H1 (cell line): ENCODE results near the gene LGR4. TPM values are rescaled to one million over a fixed set of nuclear protein-coding genes. Genes with fewer than 3 reads are reported as not detected.

Source experiments
- BCL11A ChIP-seq, 2 experiments: IDR thresholded peaks; one replicate each; pipeline ENCODE4 v1.6.1; 2011; ENCODE audit warnings: low read depth in 2 of 2, low read length in 2 of 2, mild to moderate bottlenecking in 2 of 2
- BRCA1 ChIP-seq: IDR thresholded peaks from 2 replicates; pipeline ENCODE4 v1.6.1; 2012; ENCODE audit warnings: low read depth, low read length, improper control_type of control experiment
- SIRT6 ChIP-seq: IDR thresholded peaks from one replicate; pipeline ENCODE4 v1.7.1; 2012; ENCODE audit warnings: low read length, inconsistent platforms
- SP1 ChIP-seq: IDR thresholded peaks from 2 replicates; pipeline ENCODE4 v1.6.1; 2011; ENCODE audit warnings: low read depth, low read length
- polyA plus RNA-seq, 7 experiments: library from polyadenylated mRNA; depleted of rRNA in 3 of 7; stranded (reverse) in 5 of 7; unstranded in 2 of 7; fragments of >200 nt in 5 of 7; fragments of 200-250 nt in 2 of 7; gene quantifications; 1 replicate in 5 of 7; 2 replicates in 1 of 7; 4 replicates in 1 of 7; pipeline versions ENCODE4 v1.2.1 to v1.2.3, GENCODE V29; 2011 to 2013; ENCODE audit warnings: missing spikeins in 2 of 7, mixed read lengths in 2 of 7
- total RNA-seq: library from RNA; stranded (reverse); fragmentation: NEBNext Ultra II Directional; extraction: Animal tissue kit (Norgen Biotek cat#: 25700); gene quantifications from 2 replicates; pipeline ENCODE4 v1.2.1, GENCODE V29; 2021
- TF ChIP-seq, protein P1 (sequence below): fragments of 300-600 bp; sonication (generic); IDR thresholded peaks from 2 replicates; pipeline ENCODE4 v1.7.1; 2012; ENCODE audit warnings: low read length, moderate library complexity, mild to moderate bottlenecking, inconsistent platforms; ENCODE audit not compliant: insufficient replicate concordance
- TF ChIP-seq, protein P2 (sequence below), 3 experiments: IDR thresholded peaks; 1 replicate in 2 of 3; 2 replicates in 1 of 3; pipeline versions ENCODE4 v1.5.1 to v1.6.1; 2011; ENCODE audit warnings: low read length in 3 of 3, mild to moderate bottlenecking in 3 of 3, inconsistent platforms in 2 of 3, low read depth in 1 of 3, moderate library complexity in 1 of 3; ENCODE audit not compliant: insufficient read depth in 1 of 3; ENCODE audit errors: control extremely low read depth in 1 of 3
- TF ChIP-seq, protein P3 (sequence below): IDR thresholded peaks from 2 replicates; pipeline ENCODE4 v1.6.1; 2012; ENCODE audit warnings: inconsistent platforms

The LGR4 gene
- total and polyA plus RNA-seq, 2 of the 8 experiments (the other 6 are each of a cell fraction or from before 2014, with no cell fraction given) = 26.6 to 61.7 TPM

DNA sequence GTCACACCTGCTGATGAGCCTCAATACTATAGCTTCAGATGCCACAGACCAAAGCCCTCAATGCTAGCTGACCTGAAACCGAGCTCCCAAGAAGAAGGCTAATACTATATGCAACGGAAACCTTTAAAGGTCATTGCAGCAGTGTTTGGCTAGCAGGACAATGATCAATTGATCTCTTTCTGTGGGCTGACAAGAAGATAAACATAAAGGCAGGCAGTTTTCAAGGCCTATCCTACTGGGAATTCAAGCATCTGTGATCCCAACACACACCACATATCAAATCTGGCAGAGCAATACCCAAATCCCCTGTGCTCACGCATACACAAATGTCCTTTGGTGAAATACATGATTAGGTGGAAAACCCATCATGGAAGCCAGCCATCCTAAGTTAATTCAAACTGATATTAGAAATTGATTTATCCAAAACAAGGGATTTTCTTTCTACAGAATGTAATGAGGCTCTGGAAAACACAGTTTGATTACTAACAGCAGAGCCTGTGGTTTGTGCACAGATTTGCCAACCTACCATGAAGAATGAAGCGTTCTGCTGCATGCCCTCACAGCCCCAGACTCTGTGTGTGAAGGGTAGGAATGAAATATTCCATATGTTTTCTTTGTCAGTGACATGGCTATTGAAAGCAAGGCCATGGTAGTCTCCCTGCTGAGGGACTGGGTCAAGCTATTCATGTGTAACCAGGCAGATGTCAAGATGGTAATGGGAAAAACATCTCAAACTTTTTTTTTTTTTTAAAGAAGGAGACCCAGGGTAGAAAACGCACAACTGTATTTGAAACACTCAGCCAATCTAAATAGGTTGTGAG, 12.2 kb downstream of the LGR4 start (continued):
- TF ChIP-seq, protein P1, sequence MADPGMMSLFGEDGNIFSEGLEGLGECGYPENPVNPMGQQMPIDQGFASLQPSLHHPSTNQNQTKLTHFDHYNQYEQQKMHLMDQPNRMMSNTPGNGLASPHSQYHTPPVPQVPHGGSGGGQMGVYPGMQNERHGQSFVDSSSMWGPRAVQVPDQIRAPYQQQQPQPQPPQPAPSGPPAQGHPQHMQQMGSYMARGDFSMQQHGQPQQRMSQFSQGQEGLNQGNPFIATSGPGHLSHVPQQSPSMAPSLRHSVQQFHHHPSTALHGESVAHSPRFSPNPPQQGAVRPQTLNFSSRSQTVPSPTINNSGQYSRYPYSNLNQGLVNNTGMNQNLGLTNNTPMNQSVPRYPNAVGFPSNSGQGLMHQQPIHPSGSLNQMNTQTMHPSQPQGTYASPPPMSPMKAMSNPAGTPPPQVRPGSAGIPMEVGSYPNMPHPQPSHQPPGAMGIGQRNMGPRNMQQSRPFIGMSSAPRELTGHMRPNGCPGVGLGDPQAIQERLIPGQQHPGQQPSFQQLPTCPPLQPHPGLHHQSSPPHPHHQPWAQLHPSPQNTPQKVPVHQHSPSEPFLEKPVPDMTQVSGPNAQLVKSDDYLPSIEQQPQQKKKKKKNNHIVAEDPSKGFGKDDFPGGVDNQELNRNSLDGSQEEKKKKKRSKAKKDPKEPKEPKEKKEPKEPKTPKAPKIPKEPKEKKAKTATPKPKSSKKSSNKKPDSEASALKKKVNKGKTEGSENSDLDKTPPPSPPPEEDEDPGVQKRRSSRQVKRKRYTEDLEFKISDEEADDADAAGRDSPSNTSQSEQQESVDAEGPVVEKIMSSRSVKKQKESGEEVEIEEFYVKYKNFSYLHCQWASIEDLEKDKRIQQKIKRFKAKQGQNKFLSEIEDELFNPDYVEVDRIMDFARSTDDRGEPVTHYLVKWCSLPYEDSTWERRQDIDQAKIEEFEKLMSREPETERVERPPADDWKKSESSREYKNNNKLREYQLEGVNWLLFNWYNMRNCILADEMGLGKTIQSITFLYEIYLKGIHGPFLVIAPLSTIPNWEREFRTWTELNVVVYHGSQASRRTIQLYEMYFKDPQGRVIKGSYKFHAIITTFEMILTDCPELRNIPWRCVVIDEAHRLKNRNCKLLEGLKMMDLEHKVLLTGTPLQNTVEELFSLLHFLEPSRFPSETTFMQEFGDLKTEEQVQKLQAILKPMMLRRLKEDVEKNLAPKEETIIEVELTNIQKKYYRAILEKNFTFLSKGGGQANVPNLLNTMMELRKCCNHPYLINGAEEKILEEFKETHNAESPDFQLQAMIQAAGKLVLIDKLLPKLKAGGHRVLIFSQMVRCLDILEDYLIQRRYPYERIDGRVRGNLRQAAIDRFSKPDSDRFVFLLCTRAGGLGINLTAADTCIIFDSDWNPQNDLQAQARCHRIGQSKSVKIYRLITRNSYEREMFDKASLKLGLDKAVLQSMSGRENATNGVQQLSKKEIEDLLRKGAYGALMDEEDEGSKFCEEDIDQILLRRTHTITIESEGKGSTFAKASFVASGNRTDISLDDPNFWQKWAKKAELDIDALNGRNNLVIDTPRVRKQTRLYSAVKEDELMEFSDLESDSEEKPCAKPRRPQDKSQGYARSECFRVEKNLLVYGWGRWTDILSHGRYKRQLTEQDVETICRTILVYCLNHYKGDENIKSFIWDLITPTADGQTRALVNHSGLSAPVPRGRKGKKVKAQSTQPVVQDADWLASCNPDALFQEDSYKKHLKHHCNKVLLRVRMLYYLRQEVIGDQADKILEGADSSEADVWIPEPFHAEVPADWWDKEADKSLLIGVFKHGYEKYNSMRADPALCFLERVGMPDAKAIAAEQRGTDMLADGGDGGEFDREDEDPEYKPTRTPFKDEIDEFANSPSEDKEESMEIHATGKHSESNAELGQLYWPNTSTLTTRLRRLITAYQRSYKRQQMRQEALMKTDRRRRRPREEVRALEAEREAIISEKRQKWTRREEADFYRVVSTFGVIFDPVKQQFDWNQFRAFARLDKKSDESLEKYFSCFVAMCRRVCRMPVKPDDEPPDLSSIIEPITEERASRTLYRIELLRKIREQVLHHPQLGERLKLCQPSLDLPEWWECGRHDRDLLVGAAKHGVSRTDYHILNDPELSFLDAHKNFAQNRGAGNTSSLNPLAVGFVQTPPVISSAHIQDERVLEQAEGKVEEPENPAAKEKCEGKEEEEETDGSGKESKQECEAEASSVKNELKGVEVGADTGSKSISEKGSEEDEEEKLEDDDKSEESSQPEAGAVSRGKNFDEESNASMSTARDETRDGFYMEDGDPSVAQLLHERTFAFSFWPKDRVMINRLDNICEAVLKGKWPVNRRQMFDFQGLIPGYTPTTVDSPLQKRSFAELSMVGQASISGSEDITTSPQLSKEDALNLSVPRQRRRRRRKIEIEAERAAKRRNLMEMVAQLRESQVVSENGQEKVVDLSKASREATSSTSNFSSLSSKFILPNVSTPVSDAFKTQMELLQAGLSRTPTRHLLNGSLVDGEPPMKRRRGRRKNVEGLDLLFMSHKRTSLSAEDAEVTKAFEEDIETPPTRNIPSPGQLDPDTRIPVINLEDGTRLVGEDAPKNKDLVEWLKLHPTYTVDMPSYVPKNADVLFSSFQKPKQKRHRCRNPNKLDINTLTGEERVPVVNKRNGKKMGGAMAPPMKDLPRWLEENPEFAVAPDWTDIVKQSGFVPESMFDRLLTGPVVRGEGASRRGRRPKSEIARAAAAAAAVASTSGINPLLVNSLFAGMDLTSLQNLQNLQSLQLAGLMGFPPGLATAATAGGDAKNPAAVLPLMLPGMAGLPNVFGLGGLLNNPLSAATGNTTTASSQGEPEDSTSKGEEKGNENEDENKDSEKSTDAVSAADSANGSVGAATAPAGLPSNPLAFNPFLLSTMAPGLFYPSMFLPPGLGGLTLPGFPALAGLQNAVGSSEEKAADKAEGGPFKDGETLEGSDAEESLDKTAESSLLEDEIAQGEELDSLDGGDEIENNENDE = no peak
- no peak for TF ChIP-seq BCL11A (IDR thresholded peaks at IDR 0.05; ENCODE audit: low read depth in 2 of 2, low read length in 2 of 2)
- TF ChIP-seq SIRT6 = no peak
- TF ChIP-seq, protein P2, sequence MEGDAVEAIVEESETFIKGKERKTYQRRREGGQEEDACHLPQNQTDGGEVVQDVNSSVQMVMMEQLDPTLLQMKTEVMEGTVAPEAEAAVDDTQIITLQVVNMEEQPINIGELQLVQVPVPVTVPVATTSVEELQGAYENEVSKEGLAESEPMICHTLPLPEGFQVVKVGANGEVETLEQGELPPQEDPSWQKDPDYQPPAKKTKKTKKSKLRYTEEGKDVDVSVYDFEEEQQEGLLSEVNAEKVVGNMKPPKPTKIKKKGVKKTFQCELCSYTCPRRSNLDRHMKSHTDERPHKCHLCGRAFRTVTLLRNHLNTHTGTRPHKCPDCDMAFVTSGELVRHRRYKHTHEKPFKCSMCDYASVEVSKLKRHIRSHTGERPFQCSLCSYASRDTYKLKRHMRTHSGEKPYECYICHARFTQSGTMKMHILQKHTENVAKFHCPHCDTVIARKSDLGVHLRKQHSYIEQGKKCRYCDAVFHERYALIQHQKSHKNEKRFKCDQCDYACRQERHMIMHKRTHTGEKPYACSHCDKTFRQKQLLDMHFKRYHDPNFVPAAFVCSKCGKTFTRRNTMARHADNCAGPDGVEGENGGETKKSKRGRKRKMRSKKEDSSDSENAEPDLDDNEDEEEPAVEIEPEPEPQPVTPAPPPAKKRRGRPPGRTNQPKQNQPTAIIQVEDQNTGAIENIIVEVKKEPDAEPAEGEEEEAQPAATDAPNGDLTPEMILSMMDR (IDR thresholded peaks at IDR 0.05; ENCODE audit: control extremely low read depth in 1 of 3, insufficient read depth in 1 of 3, low read depth in 1 of 3, low read length in 3 of 3) = no peak
- TF ChIP-seq SP1 = no peak
- TF ChIP-seq BRCA1 = no peak
- TF ChIP-seq, protein P3, sequence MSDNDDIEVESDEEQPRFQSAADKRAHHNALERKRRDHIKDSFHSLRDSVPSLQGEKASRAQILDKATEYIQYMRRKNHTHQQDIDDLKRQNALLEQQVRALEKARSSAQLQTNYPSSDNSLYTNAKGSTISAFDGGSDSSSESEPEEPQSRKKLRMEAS = no peak
